Liver (tissue), 9 donors: ENCODE results near the gene CARM1. TPM values are rescaled to one million over a fixed set of nuclear protein-coding genes. Genes with fewer than 3 reads are reported as not detected.

Source experiments
- DNase-seq: peaks from one replicate; pipeline ENCODE4 v3.0.0-alpha.2; 2017; ENCODE audit warnings: low spot score
- H3K27ac ChIP-seq, 2 donors: one replicate each; pipeline ENCODE4 v1.7.0; 2013; ENCODE audit warnings: inconsistent platforms in 2 of 2, low read length in 2 of 2, control low read depth in 1 of 2, low read depth in 1 of 2, mild to moderate bottlenecking in 1 of 2
- H3K27me3 ChIP-seq, 4 donors: one replicate each; pipeline versions ENCODE4 v1.6.1 to v1.7.0; 2013; ENCODE audit warnings: low read length in 3 of 4, inconsistent platforms in 1 of 4, mild to moderate bottlenecking in 1 of 4, moderate library complexity in 1 of 4; ENCODE audit not compliant: control insufficient read depth in 4 of 4, insufficient read depth in 4 of 4
- H3K36me3 ChIP-seq, 4 donors: one replicate each; pipeline versions ENCODE4 v1.6.1 to v1.7.0; 2013; ENCODE audit warnings: low read length in 3 of 4, mild to moderate bottlenecking in 3 of 4, low read depth in 1 of 4, moderate library complexity in 1 of 4; ENCODE audit not compliant: control insufficient read depth in 4 of 4, insufficient read depth in 3 of 4
- H3K4me1 ChIP-seq, 4 donors: one replicate each; pipeline versions ENCODE4 v1.6.1 to v1.7.0; 2013; ENCODE audit warnings: low read length in 3 of 4, mild to moderate bottlenecking in 3 of 4, moderate library complexity in 1 of 4; ENCODE audit not compliant: control insufficient read depth in 4 of 4, insufficient read depth in 4 of 4
- H3K4me3 ChIP-seq, 3 donors: one replicate each; pipeline versions ENCODE4 v1.6.1 to v1.7.0; 2013; ENCODE audit warnings: low read length in 3 of 3, control low read depth in 1 of 3, low read depth in 1 of 3, mild to moderate bottlenecking in 1 of 3
- H3K9ac ChIP-seq, 2 donors: one replicate each; pipeline ENCODE4 v1.7.0; 2013; ENCODE audit warnings: low read length in 2 of 2, mild to moderate bottlenecking in 2 of 2, moderate library complexity in 2 of 2, control low read depth in 1 of 2, low read depth in 1 of 2
- H3K9me3 ChIP-seq, 4 donors: one replicate each; pipeline versions ENCODE4 v1.6.1 to v1.7.0; 2013; ENCODE audit warnings: low read length in 3 of 4; ENCODE audit not compliant: control insufficient read depth in 4 of 4
- EGR1 ChIP-seq, 2 donors: IDR thresholded peaks; 2 replicates each; pipeline ENCODE4 v1.6.1; 2016 to 2018; ENCODE audit warnings: antibody characterized with exemption in 2 of 2, low read depth in 2 of 2
- FOXA1 ChIP-seq: IDR thresholded peaks from 2 replicates; pipeline ENCODE4 v1.6.1; 2016; ENCODE audit warnings: antibody characterized with exemption
- FOXA2 ChIP-seq: IDR thresholded peaks from 2 replicates; pipeline ENCODE4 v1.6.1; 2016; ENCODE audit warnings: antibody characterized with exemption
- GABPA ChIP-seq, 2 donors: IDR thresholded peaks in 1 of 2; conservative IDR thresholded peaks in 1 of 2; 2 replicates each; pipeline ENCODE4 v1.6.1; 2016; ENCODE audit warnings: antibody characterized with exemption in 2 of 2, mild to moderate bottlenecking in 1 of 2, moderate library complexity in 1 of 2
- HNF4G ChIP-seq: IDR thresholded peaks from 2 replicates; pipeline ENCODE4 v1.6.1; 2016; ENCODE audit warnings: antibody characterized with exemption
- JUND ChIP-seq, 2 donors: IDR thresholded peaks; 2 replicates each; pipeline ENCODE4 v1.6.1; 2016; ENCODE audit warnings: antibody characterized with exemption in 2 of 2
- NR2F2 ChIP-seq: IDR thresholded peaks from 2 replicates; pipeline ENCODE4 v1.6.1; 2016; ENCODE audit warnings: antibody characterized with exemption
- RAD21 ChIP-seq, 2 donors: IDR thresholded peaks; 2 replicates each; pipeline ENCODE4 v1.6.1; 2016; ENCODE audit warnings: antibody characterized with exemption in 2 of 2, mild to moderate bottlenecking in 2 of 2
- RXRA ChIP-seq, 2 donors: IDR thresholded peaks; 2 replicates each; pipeline ENCODE4 v1.6.1; 2017 to 2018; ENCODE audit warnings: antibody characterized with exemption in 2 of 2, mild to moderate bottlenecking in 1 of 2
- SP1 ChIP-seq: IDR thresholded peaks from 2 replicates; pipeline ENCODE4 v1.6.1; 2018; ENCODE audit warnings: antibody characterized with exemption, mild to moderate bottlenecking
- TAF1 ChIP-seq: conservative IDR thresholded peaks from 2 replicates; pipeline ENCODE4 v1.6.1; 2016; ENCODE audit warnings: antibody characterized with exemption, mild to moderate bottlenecking
- YY1 ChIP-seq: IDR thresholded peaks from 2 replicates; pipeline ENCODE4 v1.6.1; 2016; ENCODE audit warnings: antibody characterized with exemption, mild to moderate bottlenecking
- WGBS: extraction: QIAGEN DNeasy Blood & Tissue Kit; methylation state at CpG from one replicate; pipeline ENCODE4 v1.1.7; 2013; 5-methylcytosine and 5-hydroxymethylcytosine counted together
- polyA plus RNA-seq, 2 donors: library from polyadenylated mRNA; stranded (reverse) in 1 of 2; unstranded in 1 of 2; fragments of 200-250 nt in 1 of 2; fragments of >200 nt in 1 of 2; fragmentation: Nextera tagmentation in 1 of 2; extraction: Ambion mirVana in 1 of 2; gene quantifications; one replicate each; pipeline versions ENCODE4 v1.2.1 to v1.2.3, GENCODE V29; 2013 to 2015
- total RNA-seq, 2 donors: library from RNA; depleted of rRNA; stranded (reverse); fragments of >200 nt; gene quantifications; one replicate each; pipeline ENCODE4 v1.2.3, GENCODE V29; 2014
- TF ChIP-seq, protein P1 (sequence below): fragments of 150-350 bp; IDR thresholded peaks from 2 replicates; pipeline ENCODE4 v1.5.1; 2017; ENCODE audit warnings: improper control_type of control experiment, low read depth, low read length; ENCODE audit not compliant: missing input control
- TF ChIP-seq, protein P2 (sequence below): IDR thresholded peaks from 2 replicates; pipeline ENCODE4 v1.6.1; 2016; ENCODE audit warnings: antibody characterized with exemption
- TF ChIP-seq, protein P3 (sequence below): IDR thresholded peaks from 2 replicates; pipeline ENCODE4 v1.6.1; 2016; ENCODE audit warnings: antibody characterized with exemption
- TF ChIP-seq, protein P4 (sequence below): IDR thresholded peaks from 2 replicates; pipeline ENCODE4 v1.6.1; 2016; ENCODE audit warnings: antibody characterized with exemption
- donor health status: healthy.
- donor health status: healthy.
- donor health status: healthy.
- donor health status: healthy.
- donor health status: healthy.

CARM1 gene
- total and polyA plus RNA-seq, 4 donors = 5.1 to 18.3 (median 15.1) TPM

DNA sequence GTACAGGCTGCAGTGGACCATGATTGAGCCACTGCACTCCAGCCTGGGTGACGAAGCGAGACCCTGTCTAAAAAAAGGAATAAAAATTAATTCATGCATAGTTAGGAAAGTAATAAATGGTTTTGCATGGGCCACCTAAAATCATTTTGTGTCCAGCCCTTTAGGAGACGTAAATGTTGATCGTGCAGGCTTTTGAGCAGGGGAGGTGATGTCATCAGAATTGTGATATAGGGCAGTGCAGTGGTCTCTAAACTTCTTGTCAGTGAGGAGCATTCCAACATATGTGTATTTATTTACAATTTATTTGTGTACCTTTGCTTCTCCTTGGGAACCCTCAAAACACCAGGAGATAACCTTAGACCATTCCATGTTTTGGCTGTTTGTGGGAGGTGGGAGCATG is 92.5 kb downstream of the CARM1 start:
- Histone ChIP-seq H3K27me3 (no peaks in the 10 kb centered on the region), H3K9ac (no peak overlapping the region), H3K27ac (no peak overlapping the region), H3K9me3 (no peaks in the 10 kb centered on the region), H3K36me3 (no peaks in the 10 kb centered on the region), H3K4me1 (peaks cover 0 to 10% (median 8%) of the 10 kb centered on the region in 4 donors), H3K4me3 (no peak overlapping the region)
- no peak for DNase-seq
- 87% methylated on average over 4 of the region's 4 CpGs for WGBS
- TF ChIP-seq GABPA (IDR thresholded peaks at IDR 0.05 in 1 of 2, conservative IDR thresholded peaks at IDR 0.05 in 1 of 2) (no peak), NR2F2 (no peak), JUND (IDR thresholded peaks at IDR 0.05) (no peak), FOXA1 (no peak), EGR1 (IDR thresholded peaks at IDR 0.05; ENCODE audit: low read depth in 2 of 2) (no peak), YY1 (no peak), RXRA (IDR thresholded peaks at IDR 0.05) (no peak), SP1 (no peak), HNF4G (no peak)
- TF ChIP-seq, protein P1, sequence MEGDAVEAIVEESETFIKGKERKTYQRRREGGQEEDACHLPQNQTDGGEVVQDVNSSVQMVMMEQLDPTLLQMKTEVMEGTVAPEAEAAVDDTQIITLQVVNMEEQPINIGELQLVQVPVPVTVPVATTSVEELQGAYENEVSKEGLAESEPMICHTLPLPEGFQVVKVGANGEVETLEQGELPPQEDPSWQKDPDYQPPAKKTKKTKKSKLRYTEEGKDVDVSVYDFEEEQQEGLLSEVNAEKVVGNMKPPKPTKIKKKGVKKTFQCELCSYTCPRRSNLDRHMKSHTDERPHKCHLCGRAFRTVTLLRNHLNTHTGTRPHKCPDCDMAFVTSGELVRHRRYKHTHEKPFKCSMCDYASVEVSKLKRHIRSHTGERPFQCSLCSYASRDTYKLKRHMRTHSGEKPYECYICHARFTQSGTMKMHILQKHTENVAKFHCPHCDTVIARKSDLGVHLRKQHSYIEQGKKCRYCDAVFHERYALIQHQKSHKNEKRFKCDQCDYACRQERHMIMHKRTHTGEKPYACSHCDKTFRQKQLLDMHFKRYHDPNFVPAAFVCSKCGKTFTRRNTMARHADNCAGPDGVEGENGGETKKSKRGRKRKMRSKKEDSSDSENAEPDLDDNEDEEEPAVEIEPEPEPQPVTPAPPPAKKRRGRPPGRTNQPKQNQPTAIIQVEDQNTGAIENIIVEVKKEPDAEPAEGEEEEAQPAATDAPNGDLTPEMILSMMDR = no peak

DNA sequence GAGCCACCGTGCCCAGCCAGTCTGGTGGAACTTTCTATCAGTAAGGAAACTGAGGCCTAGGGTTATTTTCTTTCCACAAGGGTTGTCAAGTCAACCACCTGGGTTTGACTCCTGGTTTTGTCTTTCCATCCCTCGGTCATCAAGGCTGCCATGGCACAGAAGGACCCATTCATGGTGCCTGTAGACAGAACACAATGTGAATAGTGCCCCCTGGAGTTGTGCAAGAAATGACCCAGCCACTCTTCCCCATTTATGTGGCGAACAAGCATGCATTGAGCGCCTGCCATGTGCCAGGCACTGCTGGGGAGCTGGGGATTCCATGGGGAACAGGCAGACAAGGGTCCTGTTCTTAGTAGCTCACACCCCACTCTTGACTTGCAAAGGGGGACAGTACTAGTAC is 93.5 kb downstream of the CARM1 start:
- H3K9ac ChIP-seq = no peak overlapping the region
- H3K4me3 ChIP-seq = no peak overlapping the region
- no peaks in the 10 kb centered on the region for H3K36me3 ChIP-seq
- peaks cover 0 to 10% (median 8%) of the 10 kb centered on the region in 4 donors for H3K4me1 ChIP-seq
- over 99% methylated on average over 4 of the region's 4 CpGs for WGBS
- TF ChIP-seq, protein P2, sequence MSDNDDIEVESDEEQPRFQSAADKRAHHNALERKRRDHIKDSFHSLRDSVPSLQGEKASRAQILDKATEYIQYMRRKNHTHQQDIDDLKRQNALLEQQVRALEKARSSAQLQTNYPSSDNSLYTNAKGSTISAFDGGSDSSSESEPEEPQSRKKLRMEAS = no peak
- TF ChIP-seq TAF1 = no peak
- TF ChIP-seq RAD21 (IDR thresholded peaks at IDR 0.05) = no peak
- TF ChIP-seq FOXA1 = no peak
- TF ChIP-seq, protein P1 = no peak
- TF ChIP-seq FOXA2 = no peak
- no peak for TF ChIP-seq RXRA (IDR thresholded peaks at IDR 0.05)
- TF ChIP-seq GABPA (IDR thresholded peaks at IDR 0.05 in 1 of 2, conservative IDR thresholded peaks at IDR 0.05 in 1 of 2) = no peak
- DNase-seq = no peak
- H3K27ac ChIP-seq = no peak overlapping the region
- H3K27me3 ChIP-seq = no peaks in the 10 kb centered on the region
- H3K9me3 ChIP-seq = no peaks in the 10 kb centered on the region

DNA sequence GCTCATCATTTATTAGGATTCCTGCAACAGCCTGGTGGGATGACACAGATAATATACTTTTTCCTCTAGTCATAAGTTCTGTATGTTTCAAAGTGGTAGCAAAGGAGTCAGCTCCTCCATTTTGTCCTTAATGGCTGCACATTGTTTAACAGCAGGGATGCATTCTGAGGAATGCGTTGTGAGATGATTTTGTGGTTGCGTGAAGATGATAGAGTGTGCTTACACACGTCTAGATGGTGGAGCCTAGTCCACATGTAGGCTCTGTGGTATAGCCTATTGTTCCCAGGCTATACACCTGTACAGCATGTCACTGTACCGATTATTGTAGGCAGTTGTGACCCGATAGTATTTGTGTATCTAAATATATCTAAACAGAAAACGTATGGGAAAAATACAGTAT is 94.0 kb downstream of the CARM1 start:
- DNase-seq = no peak
- no peaks in the 10 kb centered on the region for H3K9me3 ChIP-seq
- TF ChIP-seq GABPA (IDR thresholded peaks at IDR 0.05 in 1 of 2, conservative IDR thresholded peaks at IDR 0.05 in 1 of 2) (no peak), YY1 (no peak), HNF4G (no peak), TAF1 (no peak), FOXA1 (no peak)
- TF ChIP-seq, protein P3, sequence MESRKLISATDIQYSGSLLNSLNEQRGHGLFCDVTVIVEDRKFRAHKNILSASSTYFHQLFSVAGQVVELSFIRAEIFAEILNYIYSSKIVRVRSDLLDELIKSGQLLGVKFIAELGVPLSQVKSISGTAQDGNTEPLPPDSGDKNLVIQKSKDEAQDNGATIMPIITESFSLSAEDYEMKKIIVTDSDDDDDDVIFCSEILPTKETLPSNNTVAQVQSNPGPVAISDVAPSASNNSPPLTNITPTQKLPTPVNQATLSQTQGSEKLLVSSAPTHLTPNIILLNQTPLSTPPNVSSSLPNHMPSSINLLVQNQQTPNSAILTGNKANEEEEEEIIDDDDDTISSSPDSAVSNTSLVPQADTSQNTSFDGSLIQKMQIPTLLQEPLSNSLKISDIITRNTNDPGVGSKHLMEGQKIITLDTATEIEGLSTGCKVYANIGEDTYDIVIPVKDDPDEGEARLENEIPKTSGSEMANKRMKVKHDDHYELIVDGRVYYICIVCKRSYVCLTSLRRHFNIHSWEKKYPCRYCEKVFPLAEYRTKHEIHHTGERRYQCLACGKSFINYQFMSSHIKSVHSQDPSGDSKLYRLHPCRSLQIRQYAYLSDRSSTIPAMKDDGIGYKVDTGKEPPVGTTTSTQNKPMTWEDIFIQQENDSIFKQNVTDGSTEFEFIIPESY = no peak
- TF ChIP-seq, protein P2 = no peak
- TF ChIP-seq, protein P1 = no peak
- TF ChIP-seq, protein P4, sequence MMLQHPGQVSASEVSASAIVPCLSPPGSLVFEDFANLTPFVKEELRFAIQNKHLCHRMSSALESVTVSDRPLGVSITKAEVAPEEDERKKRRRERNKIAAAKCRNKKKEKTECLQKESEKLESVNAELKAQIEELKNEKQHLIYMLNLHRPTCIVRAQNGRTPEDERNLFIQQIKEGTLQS = no peak

More for the DNA sequence above, 94.0 kb downstream of the CARM1 start:
- Histone ChIP-seq H3K4me3 (no peak overlapping the region), H3K27ac (no peak overlapping the region), H3K36me3 (no peaks in the 10 kb centered on the region), H3K4me1 (peaks cover 0 to 10% (median 8%) of the 10 kb centered on the region in 4 donors), H3K27me3 (no peaks in the 10 kb centered on the region), H3K9ac (no peak overlapping the region)
- 93% methylated on average over 6 of the region's 6 CpGs for WGBS
